Putamen (tissue), 1 donor: ENCODE data around the gene SRSF11.

Experiments used
- DNase-seq: peaks from one replicate; pipeline ENCODE4 v3.0.0-alpha.2; 2016; ENCODE audit warnings: low spot score

The SRSF11 gene

DNA sequence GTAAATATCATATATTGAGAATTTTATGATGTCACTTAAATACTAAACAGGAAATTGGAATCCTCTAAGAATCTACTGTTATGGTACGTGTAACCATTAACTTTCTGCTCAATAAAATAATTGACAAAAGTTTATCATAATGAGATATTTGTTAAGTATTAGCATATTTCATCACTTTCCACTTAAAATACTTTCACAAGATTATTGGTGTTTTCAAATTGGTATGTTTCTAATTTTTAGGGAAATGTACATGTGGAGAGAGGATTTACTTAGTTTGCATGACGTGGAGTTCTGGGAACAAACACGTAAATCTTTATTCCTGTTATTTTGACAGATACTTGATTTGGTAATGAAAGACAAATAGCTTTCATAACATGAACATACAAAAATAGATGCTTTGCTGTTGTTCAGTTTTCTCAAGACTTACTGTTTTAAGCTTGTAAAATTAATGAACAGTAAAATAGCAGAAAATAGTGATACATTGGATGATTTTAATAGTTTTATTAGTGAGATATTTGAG, 1.6 kb downstream of the SRSF11 start:
- no peak for DNase-seq

GRCh38 chr1:70224954-70225353, 3.8 kb downstream of the SRSF11 start:
- DNase-seq = no peak

- DNase-seq = no peak
Measured at GRCh38 chr1:70227439-70227838, 6.3 kb downstream of the SRSF11 start.

- no peak for DNase-seq
Measured at GRCh38 chr1:70228670-70229069, 7.5 kb downstream of the SRSF11 start.

GRCh38 chr1:70231475-70231874, 10.3 kb downstream of the SRSF11 start:
- DNase-seq = no peak

GRCh38 chr1:70234733-70235132, 13.6 kb downstream of the SRSF11 start:
- DNase-seq = no peak

GRCh38 chr1:70239940-70240339, 18.8 kb downstream of the SRSF11 start:
- DNase-seq = no peak

DNA sequence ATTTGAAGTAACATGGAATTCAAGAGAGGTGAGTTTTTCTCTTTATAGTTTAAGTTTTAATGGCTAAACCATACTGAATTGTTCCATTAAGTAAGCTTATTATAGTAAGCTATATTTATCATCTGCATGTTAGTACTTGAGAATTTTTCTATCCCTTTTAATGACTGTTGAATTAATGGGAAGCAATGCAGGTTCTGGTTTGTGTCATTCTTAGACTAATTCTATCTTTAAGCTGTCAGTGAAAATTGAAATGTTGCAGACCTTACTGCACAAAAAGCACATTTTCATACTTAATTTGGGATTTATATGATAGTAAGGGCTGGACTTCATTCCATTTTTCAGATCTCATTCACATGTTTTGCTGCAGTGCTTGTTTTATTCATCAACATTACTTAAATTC, 25.9 kb downstream of the SRSF11 start:
- DNase-seq = no peak

GRCh38 chr1:70247768-70248167, 26.6 kb downstream of the SRSF11 start:
- DNase-seq = no peak

- no peak for DNase-seq
Measured at GRCh38 chr1:70248729-70249128, 27.5 kb downstream of the SRSF11 start.

DNA sequence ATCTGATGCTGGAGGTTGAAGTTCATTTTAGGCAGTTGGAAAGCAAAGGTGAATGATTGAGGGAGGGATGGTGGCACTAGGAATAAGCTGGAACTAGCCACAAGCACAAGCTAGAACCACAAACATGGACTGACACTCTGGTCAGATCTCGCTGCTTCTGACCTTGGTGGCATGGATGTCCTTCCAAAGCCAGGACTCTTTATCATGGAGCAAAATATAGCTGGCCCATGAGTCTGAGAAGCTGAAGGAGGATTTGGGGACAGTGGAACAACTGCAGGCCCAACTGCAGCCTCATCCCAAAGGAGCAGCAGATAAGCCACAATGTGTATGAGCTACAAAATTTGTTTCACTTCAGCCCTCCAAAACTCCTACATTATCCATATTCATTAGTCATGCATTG, 35.5 kb downstream of the SRSF11 start:
- no peak for DNase-seq

DNA sequence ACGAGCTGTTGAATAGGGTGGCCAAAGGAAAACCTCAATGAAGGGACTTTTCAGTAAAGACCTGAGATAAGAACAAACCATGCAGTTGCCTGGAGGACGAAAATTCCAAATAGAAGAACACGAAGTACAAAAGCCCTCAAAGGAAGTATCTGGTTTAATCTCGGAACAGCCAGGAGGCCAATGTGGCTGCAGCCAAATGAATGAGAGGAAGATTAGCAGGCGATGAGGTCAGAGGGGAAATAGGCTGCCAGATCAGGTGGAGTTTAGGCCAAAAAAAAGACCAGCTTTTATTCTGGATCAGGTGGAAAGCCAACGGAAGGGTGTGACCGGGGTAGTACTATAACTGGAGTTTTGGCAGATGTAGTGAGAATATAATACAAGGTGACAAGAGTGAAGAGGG, 43.7 kb downstream of the SRSF11 start:
- DNase-seq = no peak

GRCh38 chr1:70265946-70266345, 44.8 kb downstream of the SRSF11 start:
- no peak for DNase-seq

DNA sequence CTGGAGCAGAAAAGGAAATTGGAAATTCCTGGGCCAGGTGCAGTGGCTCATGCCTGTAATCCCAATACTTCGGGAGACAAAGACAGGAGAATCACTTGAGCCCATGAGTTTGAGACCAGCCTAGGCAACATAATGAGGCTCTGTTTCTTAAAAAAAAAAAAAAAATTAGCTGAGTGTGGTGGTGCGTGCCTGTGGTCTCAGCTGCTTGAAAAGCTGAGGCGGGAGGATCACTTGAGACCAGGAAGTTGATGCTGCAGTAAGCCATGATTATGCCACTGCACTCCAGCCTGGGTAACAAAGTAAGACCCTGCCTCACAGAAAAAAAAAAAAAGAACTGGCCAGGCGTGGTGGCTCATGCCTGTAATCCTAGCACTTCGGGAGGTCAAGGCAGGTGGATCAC, 56.7 kb downstream of the SRSF11 start:
- DNase-seq = no peak

DNA sequence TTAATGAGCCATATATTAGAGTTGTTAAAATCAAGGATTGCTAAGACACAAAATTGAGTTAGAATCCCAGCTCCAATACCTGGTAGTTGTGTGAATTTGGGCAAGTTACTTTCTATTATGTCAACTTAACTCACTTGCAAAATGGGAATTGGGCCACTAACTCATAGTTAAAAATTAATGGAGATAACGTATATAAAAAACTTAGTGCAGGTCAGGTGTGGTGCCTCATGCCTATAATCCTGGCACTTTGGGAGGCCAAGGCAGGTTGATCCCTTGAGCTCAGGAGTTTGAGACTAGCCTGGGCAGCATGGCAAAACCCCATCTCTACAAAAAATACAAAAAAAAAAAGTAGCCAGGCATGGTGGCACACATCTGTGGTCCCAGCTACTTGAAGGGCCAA, 57.5 kb downstream of the SRSF11 start:
- no peak for DNase-seq

- no peak for DNase-seq
Measured at GRCh38 chr1:70284366-70284765, 63.2 kb downstream of the SRSF11 start.

DNA sequence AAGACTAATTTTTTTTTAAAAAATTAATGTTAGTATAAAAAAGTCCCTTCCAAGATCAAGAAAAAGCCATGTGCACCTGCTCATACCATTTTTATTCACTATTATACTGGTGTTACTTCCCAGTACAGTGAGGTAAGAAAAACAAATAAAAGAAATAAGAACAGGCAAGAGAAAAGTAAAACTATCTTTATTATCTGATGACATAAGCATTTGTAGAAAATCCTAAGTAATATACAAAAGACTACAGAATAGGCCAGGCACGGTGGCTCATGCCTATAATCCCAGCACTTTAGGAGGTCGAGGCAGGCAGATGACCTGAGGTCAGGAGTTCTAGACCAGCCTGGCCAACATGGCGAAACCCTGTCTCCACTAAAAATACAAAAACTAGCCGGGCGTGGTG, 65.3 kb downstream of the SRSF11 start:
- DNase-seq = no peak

DNA sequence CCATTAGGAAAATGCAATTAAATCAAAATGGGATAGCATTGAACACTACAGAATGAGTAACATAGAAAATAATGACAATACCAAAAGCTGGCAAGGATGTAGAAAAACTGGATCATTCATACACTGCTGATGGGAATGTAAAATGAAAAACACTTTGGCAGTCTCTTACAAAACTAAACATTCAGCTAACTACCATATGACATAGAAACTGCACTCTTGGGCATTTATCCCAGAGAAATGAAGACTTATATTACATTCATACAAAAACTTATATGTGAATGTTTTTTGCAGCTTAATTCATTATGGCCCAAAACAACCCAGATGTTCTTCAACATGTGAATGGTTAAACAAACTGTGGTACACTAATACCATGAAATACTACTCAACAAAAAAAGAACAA, 67.0 kb downstream of the SRSF11 start:
- no peak for DNase-seq

GRCh38 chr1:70290218-70290617, 69.0 kb downstream of the SRSF11 start:
- no peak for DNase-seq

DNA sequence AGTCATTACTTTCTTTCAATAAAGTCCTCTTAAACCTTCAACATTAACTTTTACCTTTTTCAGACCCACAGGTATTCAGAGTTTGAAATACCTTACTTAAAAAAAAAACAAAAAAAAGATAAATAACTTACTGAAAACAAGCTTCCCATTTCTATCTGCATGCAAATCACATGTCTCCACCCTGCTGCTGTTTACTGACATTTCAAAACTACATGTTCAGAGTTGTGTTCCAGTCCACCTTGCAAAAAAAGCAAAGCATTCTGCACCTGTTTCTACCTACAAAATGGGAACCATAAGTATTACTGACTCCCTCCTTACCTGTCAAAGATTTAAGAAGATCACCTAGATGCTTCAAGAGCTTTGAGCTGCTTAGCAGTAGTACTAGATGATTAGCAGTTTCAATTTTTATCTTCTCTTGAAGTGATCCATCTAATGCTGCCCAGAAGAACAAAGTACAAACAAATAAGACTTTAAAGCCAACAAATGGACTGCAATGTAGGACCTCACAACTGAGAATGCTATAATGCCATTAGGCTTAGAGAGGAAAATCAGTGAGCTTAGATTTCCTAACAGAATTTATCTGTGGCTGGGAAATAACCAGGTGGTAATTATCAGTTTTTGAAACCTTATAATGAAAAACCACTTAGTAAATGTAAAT, 72.1 kb downstream of the SRSF11 start:
- no peak for DNase-seq

- no peak for DNase-seq
Measured at GRCh38 chr1:70295749-70296148, 74.6 kb downstream of the SRSF11 start.

DNA sequence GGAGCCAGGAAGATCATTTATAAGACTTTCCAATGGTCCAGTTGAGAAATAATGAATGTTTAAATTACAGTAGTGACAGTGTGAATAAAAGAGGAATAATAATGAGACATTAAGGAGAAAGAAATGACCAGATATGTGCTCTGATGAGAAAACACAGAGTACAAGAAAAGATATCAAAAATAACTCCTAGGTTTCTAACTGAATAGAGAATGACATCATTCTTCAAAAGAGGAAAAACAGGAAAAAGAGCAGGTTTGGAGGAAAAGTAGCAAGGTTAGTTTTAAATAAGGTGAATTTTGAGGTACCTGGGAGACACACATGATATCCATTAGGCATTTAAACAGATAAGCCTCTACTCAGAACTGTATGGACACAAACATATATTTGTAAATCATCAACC, 78.3 kb downstream of the SRSF11 start:
- DNase-seq = no peak
